Activated naive CD4-positive, alpha-beta T cell treated with anti-CD3 and anti-CD28 coated beads, Interleukin-2, amount 50 U/mL, for 24 hours (primary cell): ENCODE measurements around the gene UBE2N.

Experiments used
- H3K27ac Mint-ChIP-seq: one replicate; pipeline ENCODE4 v1.8.0; 2021; ENCODE audit warnings: mild to moderate bottlenecking, mixed read lengths
- H3K27me3 Mint-ChIP-seq: one replicate; pipeline ENCODE4 v1.8.0; 2021; ENCODE audit warnings: mixed read lengths
- H3K36me3 Mint-ChIP-seq: one replicate; pipeline ENCODE4 v1.8.0; 2021; ENCODE audit warnings: mixed read lengths
- H3K4me1 Mint-ChIP-seq: one replicate; pipeline ENCODE4 v1.8.0; 2021; ENCODE audit warnings: mixed read lengths
- H3K4me3 Mint-ChIP-seq: one replicate; pipeline ENCODE4 v1.8.0; 2021; ENCODE audit warnings: mild to moderate bottlenecking, mixed read lengths
- H3K9me3 Mint-ChIP-seq: one replicate; pipeline ENCODE4 v1.8.0; 2021; ENCODE audit warnings: mixed read lengths

UBE2N gene, protein sequence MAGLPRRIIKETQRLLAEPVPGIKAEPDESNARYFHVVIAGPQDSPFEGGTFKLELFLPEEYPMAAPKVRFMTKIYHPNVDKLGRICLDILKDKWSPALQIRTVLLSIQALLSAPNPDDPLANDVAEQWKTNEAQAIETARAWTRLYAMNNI

DNA sequence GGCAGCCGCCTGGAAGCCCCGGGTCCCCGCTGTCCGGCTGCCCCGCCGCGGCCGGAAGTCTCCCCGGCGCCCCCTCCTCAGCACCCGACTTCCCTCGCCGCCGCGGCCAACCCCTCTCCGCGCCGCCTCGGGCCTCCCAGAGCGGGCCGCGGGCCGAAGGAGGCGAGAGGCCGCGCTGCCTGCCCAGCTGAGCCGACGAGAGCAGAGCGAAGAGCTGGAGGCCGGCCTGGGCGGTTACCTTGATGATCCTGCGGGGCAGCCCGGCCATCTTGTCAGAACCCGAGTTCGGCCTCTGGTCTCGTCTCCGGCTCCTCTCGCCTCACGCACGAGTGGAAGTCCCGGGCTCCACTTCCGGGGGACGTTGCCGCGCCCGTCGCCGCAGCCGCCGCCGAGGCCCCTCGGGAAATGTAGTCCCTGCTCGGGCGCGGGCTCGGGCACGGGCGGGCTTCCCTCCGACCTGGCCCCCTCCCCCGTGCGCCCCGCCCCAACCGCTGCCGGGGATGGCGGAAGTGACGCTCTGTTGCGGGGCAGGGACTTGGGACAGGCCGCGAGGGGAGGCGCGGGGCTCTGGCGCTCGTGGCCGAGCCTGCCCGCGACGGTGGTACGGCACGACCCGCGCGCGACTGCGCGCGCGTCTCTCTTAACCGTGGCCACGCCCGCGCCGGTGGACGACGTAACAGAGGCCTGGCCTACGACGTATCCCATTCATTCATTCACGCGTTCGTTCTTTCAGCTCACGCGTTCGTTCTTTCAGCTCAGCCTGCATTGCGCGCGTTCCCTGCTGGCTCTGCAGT lies at the start of gene UBE2N:
Gene UBE2N (minus strand): TSS at position 331 of the 794 bp plus-strand sequence. CDS start 63 bp downstream, at position 268.
- peaks cover 3% of the 10 kb centered on the region for H3K36me3 Mint-ChIP-seq
- peaks cover 50% of the 10 kb centered on the region for H3K4me1 Mint-ChIP-seq
- H3K9me3 Mint-ChIP-seq, result no peaks in the 10 kb centered on the region

DNA sequence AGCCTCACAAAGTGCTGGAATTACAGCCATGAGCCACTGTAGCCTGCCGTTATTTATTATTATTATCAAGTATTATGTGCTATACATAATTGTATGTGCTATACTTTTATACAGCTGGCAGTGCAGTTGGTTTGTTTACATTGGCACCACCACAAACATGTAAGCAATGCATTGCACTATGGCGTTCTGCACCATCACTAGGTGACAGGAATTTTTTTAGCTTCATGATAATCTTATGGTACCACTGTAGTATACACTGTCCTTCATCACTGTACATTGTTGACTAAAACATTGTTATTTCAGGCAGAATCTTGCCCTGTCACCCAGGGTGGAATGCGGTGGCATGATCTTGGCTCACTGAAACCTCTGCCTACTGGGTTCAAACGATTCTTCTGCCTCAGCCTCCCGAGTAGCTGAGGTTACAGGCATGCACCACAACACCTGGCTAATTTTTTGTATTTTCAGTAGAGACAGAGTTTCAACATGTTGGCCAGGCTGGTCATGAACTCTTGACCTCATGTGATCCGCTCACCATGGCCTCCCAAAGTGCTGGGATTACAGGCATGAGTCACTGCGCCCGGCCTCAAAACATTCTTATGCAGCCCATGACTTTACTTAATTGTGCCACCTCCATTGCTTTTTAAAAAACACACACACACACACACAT lies 42.7 kb upstream of the UBE2N start:
- Mint-ChIP-seq H3K4me1 (peaks cover 14% of the 10 kb centered on the region), H3K27ac (no peak overlapping the region), H3K4me3 (no peak overlapping the region), H3K9me3 (no peaks in the 10 kb centered on the region), H3K36me3 (peaks cover 10% of the 10 kb centered on the region), H3K27me3 (no peaks in the 10 kb centered on the region)

More for the DNA sequence above, at the start of gene UBE2N:
- peak within 1 kb of the TSS; percentile 95 for H3K4me3 Mint-ChIP-seq
- H3K27me3 Mint-ChIP-seq, result no peaks in the 10 kb centered on the region
- H3K27ac Mint-ChIP-seq, result peak within 1 kb of the TSS; percentile 98

DNA sequence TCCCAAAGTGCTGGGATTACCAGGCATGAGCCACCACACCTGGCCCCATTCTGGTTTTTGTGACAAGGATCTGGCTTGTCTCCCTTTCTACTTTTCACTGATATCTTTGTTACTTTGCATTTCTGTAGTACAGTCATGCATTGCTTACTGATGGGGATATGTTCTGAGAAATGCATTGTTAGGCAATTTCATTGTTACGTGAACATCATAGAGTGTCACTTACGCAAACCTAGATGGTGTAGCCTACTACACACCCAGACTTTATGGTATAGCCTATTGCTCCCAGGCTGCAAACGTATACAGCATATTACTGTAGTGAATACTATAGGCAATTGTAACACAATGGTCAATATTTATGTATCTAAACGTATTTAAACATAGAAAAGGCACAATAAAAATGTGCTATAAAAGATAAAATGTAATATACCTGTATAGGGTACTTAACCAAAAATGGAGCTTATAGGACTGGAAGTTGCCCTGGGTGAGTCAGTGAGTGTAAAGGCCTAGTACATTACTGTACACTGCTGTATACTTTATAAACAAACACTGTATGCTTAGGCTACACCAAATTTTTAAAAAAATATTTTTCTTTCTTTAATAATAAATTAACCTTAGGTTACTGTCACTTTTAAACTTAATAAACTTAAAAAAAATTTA lies 41.5 kb upstream of the UBE2N start:
- H3K9me3 Mint-ChIP-seq, result no peaks in the 10 kb centered on the region
- peaks cover 7% of the 10 kb centered on the region for H3K4me1 Mint-ChIP-seq
- H3K27ac Mint-ChIP-seq, result no peak overlapping the region
- H3K4me3 Mint-ChIP-seq, result no peak overlapping the region
- H3K27me3 Mint-ChIP-seq, result no peaks in the 10 kb centered on the region
- H3K36me3 Mint-ChIP-seq, result peaks cover 6% of the 10 kb centered on the region

DNA sequence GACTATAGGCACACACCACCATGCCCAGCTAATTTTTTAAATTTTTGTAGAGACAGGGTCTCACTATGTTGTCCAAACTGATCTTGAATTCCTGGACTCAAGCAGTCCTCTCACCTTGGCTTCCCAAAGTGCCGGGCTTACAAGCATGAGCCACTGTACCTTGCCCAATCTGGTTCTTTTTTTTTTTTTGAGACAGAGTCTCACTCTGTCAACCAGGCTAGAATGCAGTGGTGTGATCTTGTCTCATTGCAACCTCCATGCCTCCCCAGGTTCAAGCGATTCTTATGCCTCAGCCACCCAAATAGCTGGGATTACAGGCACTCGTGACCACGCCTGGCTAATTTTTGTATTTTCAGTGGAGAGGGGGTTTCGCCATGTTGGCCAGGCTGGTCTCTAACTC lies 41.0 kb upstream of the UBE2N start:
- H3K27ac Mint-ChIP-seq, result no peak overlapping the region
- H3K4me1 Mint-ChIP-seq, result peaks cover 7% of the 10 kb centered on the region
- no peak overlapping the region for H3K4me3 Mint-ChIP-seq
- H3K9me3 Mint-ChIP-seq, result no peaks in the 10 kb centered on the region
- no peaks in the 10 kb centered on the region for H3K27me3 Mint-ChIP-seq
- peaks cover 6% of the 10 kb centered on the region for H3K36me3 Mint-ChIP-seq

DNA sequence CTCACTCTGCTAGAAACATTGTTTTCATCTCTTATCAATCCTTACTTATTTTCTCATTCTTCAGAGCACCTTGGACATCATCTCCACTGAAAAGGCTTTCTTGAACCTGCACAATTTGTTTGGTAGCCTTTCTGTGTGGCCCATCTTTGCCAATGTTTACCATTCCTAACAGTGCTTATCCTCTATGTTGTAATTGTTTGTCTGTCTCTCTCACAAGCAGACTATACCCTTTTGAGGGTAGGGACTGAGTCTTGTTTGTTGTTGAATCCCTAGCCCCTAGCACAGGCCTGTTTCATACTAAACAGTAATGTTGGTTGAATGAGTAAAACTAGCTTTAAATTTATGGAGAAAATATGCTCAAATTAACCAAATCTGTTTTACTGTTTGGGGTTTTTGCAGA lies 34.8 kb upstream of the UBE2N start:
- peaks cover 9% of the 10 kb centered on the region for H3K36me3 Mint-ChIP-seq
- H3K27ac Mint-ChIP-seq, result no peak overlapping the region
- no peak overlapping the region for H3K4me3 Mint-ChIP-seq
- H3K4me1 Mint-ChIP-seq, result peaks cover 6% of the 10 kb centered on the region
- no peaks in the 10 kb centered on the region for H3K9me3 Mint-ChIP-seq
- no peaks in the 10 kb centered on the region for H3K27me3 Mint-ChIP-seq

DNA sequence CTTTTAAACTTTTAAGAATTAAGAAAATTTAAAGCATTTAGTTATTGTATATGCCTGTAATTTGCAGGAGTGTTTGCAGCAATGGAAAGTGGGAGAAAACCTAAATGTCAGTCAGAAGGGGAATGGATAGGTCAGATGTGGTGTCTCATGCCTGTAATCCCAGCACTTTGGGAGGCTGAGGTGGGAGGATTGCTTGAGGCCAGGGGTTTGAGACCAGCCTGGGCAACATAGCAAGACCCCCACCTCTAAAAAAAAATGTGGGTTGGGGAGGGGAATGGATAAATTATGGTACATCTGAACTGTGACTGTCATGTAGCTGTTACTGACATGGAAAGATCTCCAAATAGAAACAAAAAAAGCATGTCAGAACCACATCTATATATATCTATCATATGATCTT lies 27.6 kb upstream of the UBE2N start:
- Mint-ChIP-seq H3K4me3 (peak overlapping the region; percentile 23), H3K36me3 (peaks cover 7% of the 10 kb centered on the region), H3K27me3 (no peaks in the 10 kb centered on the region), H3K9me3 (no peaks in the 10 kb centered on the region), H3K27ac (no peak overlapping the region), H3K4me1 (peaks cover 31% of the 10 kb centered on the region)

DNA sequence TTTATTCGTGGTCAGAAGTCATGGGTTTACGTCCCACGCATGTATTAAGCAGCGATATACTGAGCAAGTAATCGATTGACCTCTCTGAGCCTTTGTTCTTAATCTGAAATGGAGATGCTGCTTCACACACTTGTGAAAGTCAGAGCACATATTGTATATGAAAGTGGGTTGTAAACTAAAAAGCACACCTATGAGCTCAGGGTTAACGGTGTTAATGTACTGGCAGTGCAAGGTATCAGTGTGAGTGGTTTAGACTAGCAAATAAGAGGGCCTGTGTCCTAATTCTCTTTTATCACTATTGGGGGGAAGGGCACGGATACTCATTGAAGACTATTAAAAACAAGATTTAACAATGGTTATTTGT lies 26.2 kb upstream of the UBE2N start:
- H3K27me3 Mint-ChIP-seq, result no peaks in the 10 kb centered on the region
- H3K4me1 Mint-ChIP-seq, result peaks cover 31% of the 10 kb centered on the region
- H3K9me3 Mint-ChIP-seq, result no peaks in the 10 kb centered on the region
- H3K27ac Mint-ChIP-seq, result peak overlapping the region; percentile 95
- peak overlapping the region; percentile 98 for H3K4me3 Mint-ChIP-seq
- H3K36me3 Mint-ChIP-seq, result peaks cover 7% of the 10 kb centered on the region

DNA sequence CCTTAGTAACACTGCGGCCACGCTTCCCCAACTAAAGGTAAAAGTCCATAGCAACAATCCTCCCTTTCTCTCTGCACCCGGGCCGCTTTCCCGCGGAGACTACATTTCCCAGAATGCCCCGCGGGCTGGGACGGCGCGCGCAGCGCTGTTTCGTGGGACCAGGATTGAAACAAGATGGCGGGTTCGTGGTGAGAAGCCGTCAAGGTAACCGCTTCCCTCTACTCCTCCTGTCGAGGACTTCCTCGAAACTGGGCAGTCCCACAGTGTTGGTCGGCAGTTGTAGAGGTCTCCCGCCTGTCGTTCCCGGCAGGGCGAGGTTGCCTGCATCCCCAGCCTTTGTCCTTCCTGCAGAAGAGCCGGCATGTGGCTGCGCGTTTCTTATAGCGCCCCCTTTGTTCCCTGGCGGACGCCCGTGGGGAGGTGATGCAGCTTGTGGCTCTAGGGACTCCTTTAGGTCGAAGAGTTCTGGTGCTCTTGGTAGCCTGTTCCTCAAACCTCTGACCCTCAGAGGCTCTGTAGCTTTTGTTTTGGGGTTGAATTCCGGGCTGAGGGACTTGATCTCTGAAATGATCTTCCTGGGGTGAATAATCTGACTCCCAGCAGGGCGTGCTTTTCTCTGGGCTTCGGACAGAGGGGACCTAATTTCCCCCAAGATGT lies 25.7 kb upstream of the UBE2N start, which contains the start of gene MRPL42:
Gene MRPL42 (plus strand): TSS at position 164 of the 657 bp plus-strand sequence. CDS start 1,772 bp downstream, outside the sequence.
- Mint-ChIP-seq H3K4me1 (peaks cover 31% of the 10 kb centered on the region), H3K36me3 (peaks cover 7% of the 10 kb centered on the region), H3K27ac (peak within 1 kb of the TSS; percentile 95), H3K9me3 (no peaks in the 10 kb centered on the region), H3K27me3 (no peaks in the 10 kb centered on the region), H3K4me3 (peak within 1 kb of the TSS; percentile 98)

DNA sequence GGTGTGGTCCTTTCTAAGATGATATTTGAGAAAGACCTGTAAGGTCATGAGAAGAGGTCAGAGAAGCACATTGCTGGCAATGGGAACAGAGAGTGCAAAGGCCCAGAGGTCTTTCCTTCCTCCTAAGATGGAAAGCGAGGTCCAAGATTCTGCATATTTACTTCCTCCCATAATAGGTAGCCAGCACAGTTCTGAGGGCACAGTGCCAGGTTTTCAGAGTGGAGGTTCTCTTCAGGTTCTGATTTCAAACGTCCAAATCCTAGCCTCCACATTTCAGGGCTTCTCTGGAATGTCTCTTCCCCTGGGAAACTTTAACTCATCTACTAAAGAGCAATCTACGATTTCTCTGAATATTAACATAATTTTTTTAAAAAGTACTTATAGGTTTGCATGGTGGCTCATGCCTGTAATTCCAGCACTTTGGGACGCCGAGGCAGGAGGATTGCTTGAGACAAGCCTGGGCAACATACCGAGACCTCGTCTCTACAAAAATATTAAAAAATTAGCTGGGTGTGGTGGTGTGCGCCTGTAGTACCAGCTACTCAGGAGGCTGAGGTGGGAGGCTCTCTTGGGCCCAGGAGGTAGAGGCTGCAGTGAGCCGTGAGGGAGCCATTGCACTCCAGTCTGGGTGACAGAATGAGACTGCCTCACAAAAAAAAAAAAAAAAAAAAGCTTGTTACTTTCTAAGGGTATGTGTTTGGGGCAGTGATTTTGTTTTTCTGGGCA lies 25.0 kb upstream of the UBE2N start:
- H3K27me3 Mint-ChIP-seq, result no peaks in the 10 kb centered on the region

DNA sequence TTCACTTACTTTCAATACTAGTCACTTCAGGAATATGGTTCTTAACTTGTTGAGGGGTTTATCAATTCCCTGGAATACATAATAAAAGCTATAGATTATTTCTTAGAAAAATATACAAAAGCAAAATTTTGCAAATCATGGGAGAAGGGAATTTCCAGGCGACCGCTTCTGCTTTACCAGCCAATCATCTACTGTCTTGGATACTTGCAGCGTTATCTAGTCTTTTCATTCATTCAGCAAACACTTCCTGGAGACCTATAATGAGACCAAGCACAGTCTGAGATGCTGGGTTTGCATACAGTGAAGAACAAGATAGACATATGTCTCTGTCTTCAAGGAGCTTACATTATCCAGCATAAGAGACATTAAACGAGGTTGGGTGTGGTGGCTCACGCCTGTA lies 24.1 kb upstream of the UBE2N start:
- H3K9me3 Mint-ChIP-seq, result no peaks in the 10 kb centered on the region
- no peak overlapping the region for H3K27ac Mint-ChIP-seq
- no peaks in the 10 kb centered on the region for H3K27me3 Mint-ChIP-seq
- H3K36me3 Mint-ChIP-seq, result peaks cover 5% of the 10 kb centered on the region
- H3K4me3 Mint-ChIP-seq, result peak overlapping the region; percentile 28
- peaks cover 30% of the 10 kb centered on the region for H3K4me1 Mint-ChIP-seq

More for the DNA sequence above, 25.0 kb upstream of the UBE2N start:
- Mint-ChIP-seq H3K9me3 (no peaks in the 10 kb centered on the region), H3K4me3 (peak overlapping the region; percentile 98), H3K27ac (peak overlapping the region; percentile 95), H3K36me3 (peaks cover 5% of the 10 kb centered on the region), H3K4me1 (peaks cover 31% of the 10 kb centered on the region)

DNA sequence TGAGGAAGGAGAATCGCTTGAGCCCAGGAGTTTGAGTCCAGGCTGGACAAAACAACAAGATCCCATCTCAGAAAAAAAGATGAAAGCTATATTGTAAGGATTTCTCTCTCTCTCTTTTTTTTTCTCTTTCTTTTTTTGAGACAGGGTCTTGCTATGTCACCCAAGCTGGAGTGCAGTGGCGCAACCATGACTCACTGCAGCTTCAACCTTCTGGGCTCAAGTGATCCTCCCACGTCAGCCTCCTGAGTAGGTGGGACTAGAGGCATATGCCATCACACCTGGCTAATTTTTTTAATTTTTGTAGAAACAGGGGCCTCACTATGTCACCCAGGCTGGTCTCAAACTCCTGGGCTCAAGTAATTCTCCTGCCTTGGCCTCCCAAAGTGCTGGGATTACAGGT lies 19.8 kb upstream of the UBE2N start:
- H3K36me3 Mint-ChIP-seq, result no peaks in the 10 kb centered on the region
- H3K27me3 Mint-ChIP-seq, result no peaks in the 10 kb centered on the region
- H3K4me1 Mint-ChIP-seq, result no peaks in the 10 kb centered on the region
- no peak overlapping the region for H3K27ac Mint-ChIP-seq
- no peak overlapping the region for H3K4me3 Mint-ChIP-seq
- no peaks in the 10 kb centered on the region for H3K9me3 Mint-ChIP-seq

DNA sequence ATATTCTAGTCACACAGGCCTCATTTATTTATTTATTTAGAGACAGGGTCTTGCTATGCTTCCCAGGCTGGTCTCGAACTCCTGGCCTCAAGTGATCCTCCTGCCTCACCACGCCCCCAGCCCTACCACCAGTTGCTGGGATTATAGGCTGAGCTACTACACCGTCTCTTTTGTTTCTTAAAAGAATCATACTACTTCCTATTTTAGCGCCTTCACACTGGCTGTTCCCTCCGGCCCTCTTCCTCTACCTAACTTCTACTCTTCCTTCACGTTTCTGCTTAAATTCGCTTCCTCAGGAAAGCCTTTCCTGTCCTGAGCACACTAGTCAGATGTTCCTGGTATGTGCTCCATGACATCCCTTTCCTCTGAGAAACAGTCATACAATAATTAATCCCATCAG lies 19.2 kb upstream of the UBE2N start:
- Mint-ChIP-seq H3K9me3 (no peaks in the 10 kb centered on the region), H3K27ac (no peak overlapping the region), H3K27me3 (no peaks in the 10 kb centered on the region), H3K4me1 (no peaks in the 10 kb centered on the region), H3K4me3 (no peak overlapping the region), H3K36me3 (no peaks in the 10 kb centered on the region)

DNA sequence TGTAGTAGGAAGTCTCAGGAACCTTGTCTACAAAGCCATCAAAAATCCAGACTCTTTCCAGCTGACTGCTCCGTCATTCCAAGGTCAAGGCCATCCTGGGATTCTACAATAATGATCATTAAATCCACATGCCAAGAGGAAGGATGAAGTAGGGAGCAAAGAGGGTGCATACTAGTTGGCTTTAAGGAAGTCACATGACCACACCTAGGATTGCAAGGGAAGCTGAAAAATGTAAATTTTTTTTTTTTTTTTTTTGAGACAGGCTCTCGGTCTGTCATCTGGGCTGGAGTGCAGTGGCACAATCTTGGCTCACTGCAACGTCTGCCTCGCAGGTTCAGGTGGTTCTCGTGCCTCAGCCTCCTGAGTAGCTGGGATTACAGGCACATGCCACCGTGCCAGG lies 18.3 kb upstream of the UBE2N start:
- H3K4me1 Mint-ChIP-seq, result no peaks in the 10 kb centered on the region
- H3K4me3 Mint-ChIP-seq, result no peak overlapping the region
- H3K36me3 Mint-ChIP-seq, result no peaks in the 10 kb centered on the region
- no peak overlapping the region for H3K27ac Mint-ChIP-seq
- no peaks in the 10 kb centered on the region for H3K9me3 Mint-ChIP-seq
- no peaks in the 10 kb centered on the region for H3K27me3 Mint-ChIP-seq

DNA sequence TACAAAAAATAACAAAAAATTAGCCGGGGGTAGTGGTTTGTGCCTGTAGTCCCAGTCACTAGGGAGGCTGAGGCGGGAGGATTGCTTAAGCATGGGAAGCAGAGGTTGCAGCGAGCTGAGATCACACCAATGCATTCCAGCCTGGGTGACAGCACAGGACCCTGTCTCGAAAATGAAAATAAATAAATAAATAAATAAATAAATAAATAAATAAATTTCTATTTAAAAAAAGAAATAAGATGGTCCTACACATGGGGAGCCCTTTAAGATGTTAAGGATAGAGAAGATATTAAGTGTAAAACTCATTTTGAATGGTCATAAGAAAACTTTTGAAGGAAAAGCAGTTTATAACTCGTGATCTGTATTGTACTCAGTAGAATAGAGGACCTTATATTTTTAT lies 17.4 kb upstream of the UBE2N start:
- H3K27me3 Mint-ChIP-seq, result no peaks in the 10 kb centered on the region
- no peak overlapping the region for H3K4me3 Mint-ChIP-seq
- no peaks in the 10 kb centered on the region for H3K36me3 Mint-ChIP-seq
- no peak overlapping the region for H3K27ac Mint-ChIP-seq
- H3K4me1 Mint-ChIP-seq, result no peaks in the 10 kb centered on the region
- H3K9me3 Mint-ChIP-seq, result no peaks in the 10 kb centered on the region

DNA sequence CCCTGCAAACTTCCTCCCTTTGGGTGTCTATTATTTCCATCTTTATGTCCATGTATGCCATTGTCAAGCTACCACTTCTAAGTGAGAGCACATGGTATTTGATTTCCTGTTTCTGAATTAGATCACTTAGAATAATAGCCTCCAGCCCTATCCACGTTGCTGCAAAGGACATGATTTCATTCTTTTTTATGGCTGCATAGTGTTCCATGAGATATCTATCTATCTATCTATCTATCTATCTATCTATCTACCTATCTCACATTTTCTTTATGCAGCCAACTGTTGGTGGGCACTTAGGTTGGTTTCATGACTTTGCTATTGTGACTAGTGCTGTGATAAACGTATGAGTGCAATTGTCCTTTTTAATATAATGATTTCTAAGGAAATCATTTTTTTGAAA lies 14.3 kb upstream of the UBE2N start:
- H3K9me3 Mint-ChIP-seq, result no peaks in the 10 kb centered on the region
- no peak overlapping the region for H3K27ac Mint-ChIP-seq
- H3K4me3 Mint-ChIP-seq, result no peak overlapping the region
- no peaks in the 10 kb centered on the region for H3K4me1 Mint-ChIP-seq
- no peaks in the 10 kb centered on the region for H3K36me3 Mint-ChIP-seq
- no peaks in the 10 kb centered on the region for H3K27me3 Mint-ChIP-seq
